ENCODE measurements around the gene AHDC1. TPM values are rescaled to one million over a fixed set of nuclear protein-coding genes. Genes with fewer than 3 reads are reported as not detected.
A peak's percentile ranks its signal among the peaks of the same experiment; 100 is the strongest.

The AHDC1 gene
- total and polyA plus RNA-seq, 9 of the 15 experiments (the other 6 are each of a cell fraction or from before 2014, with no cell fraction given): 0.21 to 36.4 (median 4.7) TPM

DNA sequence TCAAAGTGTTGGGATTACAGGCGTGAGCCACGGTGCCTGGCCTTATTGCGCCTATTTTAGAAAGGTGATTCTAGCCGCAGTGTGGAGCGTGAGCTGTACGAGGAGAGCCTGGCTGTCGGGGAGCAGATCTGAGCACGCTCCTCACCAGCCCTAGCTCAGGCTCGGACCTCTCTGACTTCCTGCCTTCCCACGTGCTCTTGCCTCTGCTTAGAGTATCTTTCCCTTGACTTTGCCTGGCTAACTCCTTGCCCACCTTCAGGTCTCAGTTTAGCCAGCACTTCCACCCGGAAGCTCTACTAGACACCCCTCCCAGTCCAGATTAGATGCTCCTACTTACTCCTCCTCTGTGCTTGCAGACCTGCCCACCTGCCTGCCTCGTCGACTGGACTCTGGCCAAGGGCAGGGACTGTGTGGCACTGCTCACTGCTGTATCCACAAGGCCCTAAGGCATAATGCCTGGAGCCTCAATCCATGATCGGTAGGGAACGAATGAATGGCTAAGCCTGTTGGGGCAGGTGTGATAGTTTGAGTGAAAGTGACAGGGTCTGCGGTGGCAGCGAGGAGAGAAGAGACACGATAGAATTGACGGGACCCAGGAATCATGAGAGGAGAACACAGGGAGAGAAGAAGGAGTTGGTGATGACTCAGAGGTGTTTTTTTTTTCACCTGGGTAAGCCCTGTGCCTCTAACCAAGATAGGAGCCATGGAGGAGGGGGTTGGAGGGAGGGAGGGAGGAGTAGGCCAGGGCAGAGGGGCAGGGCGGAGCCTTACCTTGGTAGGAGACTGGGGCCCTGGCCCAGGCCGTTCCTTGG is 85.8 kb downstream of the AHDC1 start (continued):
- TF ChIP-seq HNRNPUL1 (IDR thresholded peaks at IDR 0.05; ENCODE audit: low read length): no peak
- TF ChIP-seq, protein P1, sequence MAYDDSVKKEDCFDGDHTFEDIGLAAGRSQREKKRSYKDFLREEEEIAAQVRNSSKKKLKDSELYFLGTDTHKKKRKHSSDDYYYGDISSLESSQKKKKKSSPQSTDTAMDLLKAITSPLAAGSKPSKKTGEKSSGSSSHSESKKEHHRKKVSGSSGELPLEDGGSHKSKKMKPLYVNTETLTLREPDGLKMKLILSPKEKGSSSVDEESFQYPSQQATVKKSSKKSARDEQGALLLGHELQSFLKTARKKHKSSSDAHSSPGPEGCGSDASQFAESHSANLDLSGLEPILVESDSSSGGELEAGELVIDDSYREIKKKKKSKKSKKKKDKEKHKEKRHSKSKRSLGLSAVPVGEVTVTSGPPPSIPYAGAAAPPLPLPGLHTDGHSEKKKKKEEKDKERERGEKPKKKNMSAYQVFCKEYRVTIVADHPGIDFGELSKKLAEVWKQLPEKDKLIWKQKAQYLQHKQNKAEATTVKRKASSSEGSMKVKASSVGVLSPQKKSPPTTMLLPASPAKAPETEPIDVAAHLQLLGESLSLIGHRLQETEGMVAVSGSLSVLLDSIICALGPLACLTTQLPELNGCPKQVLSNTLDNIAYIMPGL (CRISPR knock-in tag; IDR thresholded peaks at IDR 0.05): no peak; the same call in 1 of the 2 replicates
- TF ChIP-seq GABPA (tag; conservative IDR thresholded peaks at IDR 0.05; ENCODE audit: low read depth): no peak
- TF ChIP-seq, protein P2, sequence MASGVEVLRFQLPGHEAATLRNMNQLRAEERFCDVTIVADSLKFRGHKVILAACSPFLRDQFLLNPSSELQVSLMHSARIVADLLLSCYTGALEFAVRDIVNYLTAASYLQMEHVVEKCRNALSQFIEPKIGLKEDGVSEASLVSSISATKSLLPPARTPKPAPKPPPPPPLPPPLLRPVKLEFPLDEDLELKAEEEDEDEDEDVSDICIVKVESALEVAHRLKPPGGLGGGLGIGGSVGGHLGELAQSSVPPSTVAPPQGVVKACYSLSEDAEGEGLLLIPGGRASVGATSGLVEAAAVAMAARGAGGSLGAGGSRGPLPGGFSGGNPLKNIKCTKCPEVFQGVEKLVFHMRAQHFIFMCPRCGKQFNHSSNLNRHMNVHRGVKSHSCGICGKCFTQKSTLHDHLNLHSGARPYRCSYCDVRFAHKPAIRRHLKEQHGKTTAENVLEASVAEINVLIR (CRISPR knock-in tag; IDR thresholded peaks at IDR 0.05): no peak
- no peak for TF ChIP-seq FOXO4 (CRISPR knock-in tag; IDR thresholded peaks at IDR 0.05)
- peak; percentile 41 for TF ChIP-seq PRDM10 (IDR thresholded peaks at IDR 0.05; ENCODE audit: partially characterized antibody)
- no peak; the same call in 1 of the 2 replicates for TF ChIP-seq MTA2 (IDR thresholded peaks at IDR 0.05; ENCODE audit: low read depth)
- TF ChIP-seq ZBTB8A (IDR thresholded peaks at IDR 0.05; ENCODE audit: partially characterized antibody): no peak
- no peak for TF ChIP-seq ARID1B (IDR thresholded peaks at IDR 0.05)
- TF ChIP-seq ADNP (tag; IDR thresholded peaks at IDR 0.05): no peak
- TF ChIP-seq ZNF589 (CRISPR knock-in tag; IDR thresholded peaks at IDR 0.05; ENCODE audit: low read depth): no peak
- TF ChIP-seq ZNF586 (CRISPR knock-in tag; conservative IDR thresholded peaks at IDR 0.05): no peak
- 0 out of 2 replicates have a peak, but pooled peaks have one; percentile 21 for TF ChIP-seq POLR2A (conservative IDR thresholded peaks at IDR 0.05)
- TF ChIP-seq KLF13 (tag; IDR thresholded peaks at IDR 0.05; ENCODE audit: borderline replicate concordance, low read depth): no peak
- TF ChIP-seq ZNF76 (CRISPR knock-in tag; IDR thresholded peaks at IDR 0.05; ENCODE audit: borderline replicate concordance): no peak
- TF ChIP-seq ZNF79 (CRISPR knock-in tag; IDR thresholded peaks at IDR 0.05; ENCODE audit: low read depth): no peak
- no peak for TF ChIP-seq GATAD2A (IDR thresholded peaks at IDR 0.05)
- no peak for TF ChIP-seq CREB1 (IDR thresholded peaks at IDR 0.05)
- no peak for TF ChIP-seq CREB1 (CRISPR knock-in tag; IDR thresholded peaks at IDR 0.05)
- no peak for TF ChIP-seq ZNF224 (CRISPR knock-in tag; IDR thresholded peaks at IDR 0.05)

Data from K562 (cell line).